Fibroblast of the aortic adventitia (primary cell): Measurements from ENCODE around the gene PCSK9. TPM values are rescaled to one million over a fixed set of nuclear protein-coding genes. Genes with fewer than 3 reads are reported as not detected.

ENCODE experiments used
- DNase-seq: peaks from one replicate; pipeline ENCODE4 v3.0.0-alpha.2; 2010; ENCODE audit warnings: low read depth
- H3K4me3 ChIP-seq: 2 replicates; pipeline ENCODE4 v1.5.1; 2011; ENCODE audit warnings: low read depth, mild to moderate bottlenecking, control low read depth, low read length, moderate library complexity
- total RNA-seq: library from RNA; depleted of rRNA; stranded (reverse); fragments of >200 nt; gene quantifications from 2 replicates; pipeline ENCODE4 v1.2.3, GENCODE V29; 2012; ENCODE audit warnings: low replicate concordance
- TF ChIP-seq, protein P1 (sequence below): IDR thresholded peaks from 2 replicates; pipeline ENCODE4 v1.5.1; 2011; ENCODE audit warnings: mild to moderate bottlenecking, low read length, control low read depth, inconsistent platforms; ENCODE audit not compliant: insufficient read depth

PCSK9 gene
- total RNA-seq, 1 donor, result 1.1 TPM

- TF ChIP-seq, protein P1, sequence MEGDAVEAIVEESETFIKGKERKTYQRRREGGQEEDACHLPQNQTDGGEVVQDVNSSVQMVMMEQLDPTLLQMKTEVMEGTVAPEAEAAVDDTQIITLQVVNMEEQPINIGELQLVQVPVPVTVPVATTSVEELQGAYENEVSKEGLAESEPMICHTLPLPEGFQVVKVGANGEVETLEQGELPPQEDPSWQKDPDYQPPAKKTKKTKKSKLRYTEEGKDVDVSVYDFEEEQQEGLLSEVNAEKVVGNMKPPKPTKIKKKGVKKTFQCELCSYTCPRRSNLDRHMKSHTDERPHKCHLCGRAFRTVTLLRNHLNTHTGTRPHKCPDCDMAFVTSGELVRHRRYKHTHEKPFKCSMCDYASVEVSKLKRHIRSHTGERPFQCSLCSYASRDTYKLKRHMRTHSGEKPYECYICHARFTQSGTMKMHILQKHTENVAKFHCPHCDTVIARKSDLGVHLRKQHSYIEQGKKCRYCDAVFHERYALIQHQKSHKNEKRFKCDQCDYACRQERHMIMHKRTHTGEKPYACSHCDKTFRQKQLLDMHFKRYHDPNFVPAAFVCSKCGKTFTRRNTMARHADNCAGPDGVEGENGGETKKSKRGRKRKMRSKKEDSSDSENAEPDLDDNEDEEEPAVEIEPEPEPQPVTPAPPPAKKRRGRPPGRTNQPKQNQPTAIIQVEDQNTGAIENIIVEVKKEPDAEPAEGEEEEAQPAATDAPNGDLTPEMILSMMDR, result no peak
- DNase-seq, result no peak
- H3K4me3 ChIP-seq, result no peak overlapping the region
Measured at GRCh38 chr1:55043011-55043410, 3.7 kb downstream of the PCSK9 start.

DNA sequence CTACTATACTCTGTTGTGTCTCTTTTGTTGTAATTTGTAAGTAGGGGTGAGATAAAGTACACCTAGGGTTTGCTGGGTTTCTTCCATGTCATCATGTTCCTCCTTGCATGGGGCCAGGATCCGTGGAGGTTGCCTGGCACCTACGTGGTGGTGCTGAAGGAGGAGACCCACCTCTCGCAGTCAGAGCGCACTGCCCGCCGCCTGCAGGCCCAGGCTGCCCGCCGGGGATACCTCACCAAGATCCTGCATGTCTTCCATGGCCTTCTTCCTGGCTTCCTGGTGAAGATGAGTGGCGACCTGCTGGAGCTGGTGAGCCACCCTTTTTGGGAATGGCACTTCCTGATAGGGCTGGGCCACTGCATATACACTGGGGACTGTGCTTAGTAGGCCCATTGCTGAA, 4.4 kb downstream of the PCSK9 start:
- no peak for DNase-seq
- TF ChIP-seq, protein P1, result no peak
- no peak overlapping the region for H3K4me3 ChIP-seq

- DNase-seq, result no peak
- TF ChIP-seq, protein P1, result no peak
- H3K4me3 ChIP-seq, result no peak overlapping the region
Measured at GRCh38 chr1:55044617-55045397, 5.5 kb downstream of the PCSK9 start.

DNA sequence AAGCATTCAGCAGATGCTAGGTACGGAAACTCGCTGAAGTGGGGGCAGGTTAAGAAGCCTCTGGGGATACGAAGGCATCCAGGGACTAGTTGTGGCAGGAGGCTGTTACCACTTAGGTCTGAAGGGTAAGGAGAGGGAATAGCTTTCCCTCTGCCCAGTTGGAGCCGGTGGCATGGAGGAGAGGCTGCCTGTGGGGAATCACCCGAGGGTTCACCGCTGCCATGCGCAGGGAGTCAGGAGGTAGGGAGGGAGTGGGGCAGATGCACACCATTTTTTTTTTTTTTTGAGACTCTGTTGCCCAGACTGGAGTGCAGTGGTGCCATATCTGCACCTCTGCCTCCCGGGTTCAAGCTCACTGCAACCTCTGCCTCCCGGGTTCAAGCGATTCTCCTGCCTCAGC, 6.1 kb downstream of the PCSK9 start:
- TF ChIP-seq, protein P1, result no peak
- no peak for DNase-seq

GRCh38 chr1:55046871-55047270, 7.5 kb downstream of the PCSK9 start:
- no peak overlapping the region for H3K4me3 ChIP-seq
- TF ChIP-seq, protein P1, result no peak
- DNase-seq, result no peak

More for the DNA sequence above, 6.1 kb downstream of the PCSK9 start:
- no peak overlapping the region for H3K4me3 ChIP-seq

GRCh38 chr1:55047611-55048010, 8.3 kb downstream of the PCSK9 start:
- H3K4me3 ChIP-seq, result no peak overlapping the region
- no peak for DNase-seq
- TF ChIP-seq, protein P1, result no peak
